NB4 (cell line): ENCODE results near the gene WNT7B.

ENCODE experiments used
- DNase-seq: peaks from one replicate; pipeline ENCODE4 v3.0.0; 2010; ENCODE audit warnings: low read depth
- H3K4me3 ChIP-seq: one replicate; pipeline ENCODE4 v1.5.1; 2011; ENCODE audit warnings: mild to moderate bottlenecking, low read depth, low read length, moderate library complexity
- CTCF ChIP-seq: IDR thresholded peaks from one replicate; pipeline ENCODE4 v1.5.1; 2012; ENCODE audit warnings: low read depth, low read length
- MAX ChIP-seq: IDR thresholded peaks from 2 replicates; pipeline ENCODE4 v1.6.1; 2011; ENCODE audit warnings: low read depth, low read length
- MYC ChIP-seq: IDR thresholded peaks from 2 replicates; pipeline ENCODE4 v1.6.1; 2011; ENCODE audit warnings: low read depth, low read length
- POLR2A ChIP-seq: IDR thresholded peaks from 2 replicates; pipeline ENCODE4 v1.6.1; 2011; ENCODE audit warnings: mild to moderate bottlenecking; ENCODE audit not compliant: insufficient read length; ENCODE audit errors: extremely low read depth

Gene WNT7B

GRCh38 chr22:45987136-45987861 is 10.3 kb upstream of the WNT7B start:
- H3K4me3 ChIP-seq = no peak overlapping the region
- DNase-seq = no peak
- TF ChIP-seq CTCF (no peak), MAX (no peak), MYC (no peak), POLR2A (no peak)

GRCh38 chr22:45984316-45984916 is 7.5 kb upstream of the WNT7B start:
- no peak for DNase-seq
- no peak overlapping the region for H3K4me3 ChIP-seq
- TF ChIP-seq MYC = no peak
- TF ChIP-seq CTCF = no peak
- no peak for TF ChIP-seq POLR2A
- TF ChIP-seq MAX = no peak

- TF ChIP-seq MYC = no peak
- no peak for TF ChIP-seq POLR2A
- H3K4me3 ChIP-seq = no peak overlapping the region
- DNase-seq = no peak
These were observed 6.8 kb upstream of the WNT7B start for GRCh38 chr22:45983797-45984196.

GRCh38 chr22:45980761-45981160 is 3.8 kb upstream of the WNT7B start:
- TF ChIP-seq POLR2A (no peak), MYC (no peak), MAX (no peak), CTCF (no peak)
- DNase-seq = no peak
- H3K4me3 ChIP-seq = no peak overlapping the region

GRCh38 chr22:45980268-45980570 is 3.3 kb upstream of the WNT7B start:
- TF ChIP-seq CTCF = no peak
- TF ChIP-seq POLR2A = no peak
- no peak for TF ChIP-seq MAX
- no peak for TF ChIP-seq MYC
- DNase-seq = no peak
- no peak overlapping the region for H3K4me3 ChIP-seq

GRCh38 chr22:45978275-45978713 is 1.3 kb upstream of the WNT7B start:
- H3K4me3 ChIP-seq = no peak overlapping the region
- DNase-seq = no peak

More at GRCh38 chr22:45978275-45978713, 1.3 kb upstream of the WNT7B start:
- no peak for TF ChIP-seq MAX
- TF ChIP-seq POLR2A = no peak
- no peak for TF ChIP-seq MYC
- TF ChIP-seq CTCF = no peak
